ENCODE data around the gene DPH6. TPM values are rescaled to one million over a fixed set of nuclear protein-coding genes. Genes with fewer than 3 reads are reported as not detected.

DPH6 gene
- total RNA-seq, 1 donor from 2014 or later = 41.1 TPM

- Histone ChIP-seq H4K20me1 (ENCODE audit: low read depth) (no peaks in the 10 kb centered on the region), H3K9me3 (ENCODE audit: low read depth) (no peaks in the 10 kb centered on the region), H3K4me2 (no peak overlapping the region), H3K4me1 (peaks cover 6% of the 10 kb centered on the region), H3K36me3 (no peaks in the 10 kb centered on the region), H3K9ac (no peak overlapping the region), H3K4me3 (no peak overlapping the region), H3K79me2 (ENCODE audit: low read depth) (no peaks in the 10 kb centered on the region), H3F3A (ENCODE audit: low read depth) (no peaks in the 10 kb centered on the region), H3K27me3 (no peaks in the 10 kb centered on the region), H3K27ac (no peak overlapping the region), H2AFZ (replicated peaks) (no peak overlapping the region)
- Mint-ChIP-seq H3K4me1 (no peaks in the 10 kb centered on the region), H3K9me3 (no peaks in the 10 kb centered on the region), H3K36me3 (peaks cover 15% of the 10 kb centered on the region), H3K4me3 (no peak overlapping the region), H3K27ac (no peak overlapping the region), H3K27me3 (ENCODE audit: insufficient read depth, low read depth) (no peaks in the 10 kb centered on the region)
- TF ChIP-seq EZH2 (IDR thresholded peaks at IDR 0.05) (no peak), EZH2phosphoT487 (IDR thresholded peaks at IDR 0.05) (no peak)
- TF ChIP-seq, protein P1, sequence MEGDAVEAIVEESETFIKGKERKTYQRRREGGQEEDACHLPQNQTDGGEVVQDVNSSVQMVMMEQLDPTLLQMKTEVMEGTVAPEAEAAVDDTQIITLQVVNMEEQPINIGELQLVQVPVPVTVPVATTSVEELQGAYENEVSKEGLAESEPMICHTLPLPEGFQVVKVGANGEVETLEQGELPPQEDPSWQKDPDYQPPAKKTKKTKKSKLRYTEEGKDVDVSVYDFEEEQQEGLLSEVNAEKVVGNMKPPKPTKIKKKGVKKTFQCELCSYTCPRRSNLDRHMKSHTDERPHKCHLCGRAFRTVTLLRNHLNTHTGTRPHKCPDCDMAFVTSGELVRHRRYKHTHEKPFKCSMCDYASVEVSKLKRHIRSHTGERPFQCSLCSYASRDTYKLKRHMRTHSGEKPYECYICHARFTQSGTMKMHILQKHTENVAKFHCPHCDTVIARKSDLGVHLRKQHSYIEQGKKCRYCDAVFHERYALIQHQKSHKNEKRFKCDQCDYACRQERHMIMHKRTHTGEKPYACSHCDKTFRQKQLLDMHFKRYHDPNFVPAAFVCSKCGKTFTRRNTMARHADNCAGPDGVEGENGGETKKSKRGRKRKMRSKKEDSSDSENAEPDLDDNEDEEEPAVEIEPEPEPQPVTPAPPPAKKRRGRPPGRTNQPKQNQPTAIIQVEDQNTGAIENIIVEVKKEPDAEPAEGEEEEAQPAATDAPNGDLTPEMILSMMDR (IDR thresholded peaks at IDR 0.05) = no peak
- no peak for DNase-seq (ENCODE audit: low spot score)
These were observed 16.2 kb downstream of the DPH6 start for GRCh38 chr15:35529784-35530183.

DNA sequence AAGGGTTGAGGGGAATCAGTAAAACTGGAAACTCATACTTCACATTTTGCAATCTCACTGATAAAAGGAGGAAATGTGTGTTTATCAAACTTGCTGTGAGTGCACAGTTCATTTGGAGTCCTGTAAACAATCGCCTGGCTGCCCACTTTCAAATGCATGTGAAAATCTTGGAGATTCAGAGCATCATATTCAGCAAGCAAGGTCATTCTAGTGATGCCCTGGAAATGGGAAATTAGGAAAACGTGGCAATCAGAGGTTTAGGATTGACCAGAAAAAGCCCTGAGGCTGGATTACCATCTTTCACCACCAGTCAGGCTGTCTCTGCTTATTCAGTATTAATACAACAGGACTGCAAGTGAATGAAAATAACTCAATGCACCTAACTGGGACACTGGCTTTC lies 23.9 kb downstream of the DPH6 start:
- no peaks in the 10 kb centered on the region for H3K27me3 Mint-ChIP-seq (ENCODE audit: insufficient read depth, low read depth)
- no peak overlapping the region for H3K4me2 ChIP-seq
- H2AFZ ChIP-seq (replicated peaks) = no peak overlapping the region

GRCh38 chr15:35519541-35520149 lies 26.3 kb downstream of the DPH6 start:
- no peak overlapping the region for H3K27ac Mint-ChIP-seq
- no peaks in the 10 kb centered on the region for H3K79me2 ChIP-seq (ENCODE audit: low read depth)
- H3K36me3 Mint-ChIP-seq = no peaks in the 10 kb centered on the region
- no peaks in the 10 kb centered on the region for H4K20me1 ChIP-seq (ENCODE audit: low read depth)
- no peaks in the 10 kb centered on the region for H3K9me3 Mint-ChIP-seq
- no peaks in the 10 kb centered on the region for H3F3A ChIP-seq (ENCODE audit: low read depth)
- no peaks in the 10 kb centered on the region for H3K36me3 ChIP-seq
- no peak overlapping the region for H2AFZ ChIP-seq (replicated peaks)
- TF ChIP-seq, protein P1 (IDR thresholded peaks at IDR 0.05) = peak; percentile 95
- TF ChIP-seq EZH2phosphoT487 (IDR thresholded peaks at IDR 0.05) = no peak
- H3K4me1 Mint-ChIP-seq = no peaks in the 10 kb centered on the region
- no peak overlapping the region for H3K4me3 ChIP-seq
- H3K4me1 ChIP-seq = peaks cover 11% of the 10 kb centered on the region
- H3K9me3 ChIP-seq (ENCODE audit: low read depth) = no peaks in the 10 kb centered on the region
- no peak overlapping the region for H3K4me3 Mint-ChIP-seq
- H3K9ac ChIP-seq = no peak overlapping the region
- no peak overlapping the region for H3K27ac ChIP-seq
- no peaks in the 10 kb centered on the region for H3K27me3 ChIP-seq
- peak; percentile 62 for DNase-seq (ENCODE audit: low spot score)
- no peaks in the 10 kb centered on the region for H3K27me3 Mint-ChIP-seq (ENCODE audit: insufficient read depth, low read depth)
- no peak overlapping the region for H3K4me2 ChIP-seq

More for the DNA sequence above, 23.9 kb downstream of the DPH6 start:
- Mint-ChIP-seq H3K27ac (no peak overlapping the region), H3K4me3 (no peak overlapping the region), H3K4me1 (no peaks in the 10 kb centered on the region), H3K36me3 (peaks cover 2% of the 10 kb centered on the region), H3K9me3 (no peaks in the 10 kb centered on the region)
- Histone ChIP-seq H3K36me3 (no peaks in the 10 kb centered on the region), H3K4me3 (no peak overlapping the region), H3K4me1 (peaks cover 11% of the 10 kb centered on the region), H3K27me3 (no peaks in the 10 kb centered on the region), H3K79me2 (ENCODE audit: low read depth) (no peaks in the 10 kb centered on the region), H3K27ac (no peak overlapping the region), H4K20me1 (ENCODE audit: low read depth) (no peaks in the 10 kb centered on the region), H3K9ac (no peak overlapping the region), H3K9me3 (ENCODE audit: low read depth) (no peaks in the 10 kb centered on the region), H3F3A (ENCODE audit: low read depth) (no peaks in the 10 kb centered on the region)
- DNase-seq (ENCODE audit: low spot score) = no peak
- TF ChIP-seq, protein P1 (IDR thresholded peaks at IDR 0.05) = no peak
- TF ChIP-seq EZH2 (IDR thresholded peaks at IDR 0.05) (no peak), EZH2phosphoT487 (IDR thresholded peaks at IDR 0.05) (no peak)
